Psoas muscle (tissue), 8 donors: Measurements from ENCODE around the gene RBMS3. TPM values are rescaled to one million over a fixed set of nuclear protein-coding genes. Genes with fewer than 3 reads are reported as not detected.

Source experiments
- ATAC-seq, 4 donors: fragments of 200-7000 bp; cut with Tn5 transposase; one replicate each; pipeline ENCODE4 v1.9.1; 2020; ENCODE audit warnings: moderate library complexity in 3 of 4, mild to moderate bottlenecking in 2 of 4
- DNase-seq, 2 donors: peaks; one replicate each; pipeline ENCODE4 v3.0.0-alpha.2; 2020
- H3K27ac ChIP-seq: fragments of 200-600 bp; one replicate; pipeline ENCODE4 v1.8.0; 2022
- H3K27me3 ChIP-seq, 3 donors: fragments of 200-600 bp in 1 of 3; one replicate each; pipeline versions ENCODE4 v1.6.1 to v1.8.0; 2013 to 2022; ENCODE audit warnings: low read length in 2 of 3, mild to moderate bottlenecking in 2 of 3, moderate library complexity in 1 of 3; ENCODE audit not compliant: insufficient read depth in 3 of 3
- H3K36me3 ChIP-seq, 2 donors: fragments of 200-600 bp in 1 of 2; one replicate each; pipeline versions ENCODE4 v1.6.1 to v1.8.0; 2013 to 2022; ENCODE audit warnings: low read depth in 1 of 2, mild to moderate bottlenecking in 1 of 2, moderate library complexity in 1 of 2; ENCODE audit not compliant: insufficient read depth in 1 of 2
- H3K4me1 ChIP-seq: fragments of 200-600 bp; one replicate; pipeline ENCODE4 v1.8.0; 2022
- H3K4me3 ChIP-seq: fragments of 200-600 bp; one replicate; pipeline ENCODE4 v1.8.0; 2022; ENCODE audit warnings: mild to moderate bottlenecking
- H3K9me3 ChIP-seq: fragments of 200-600 bp; one replicate; pipeline ENCODE4 v1.8.0; 2022
- CTCF ChIP-seq: fragments of 200-600 bp; IDR thresholded peaks from one replicate; pipeline ENCODE4 v1.8.0; 2022; ENCODE audit warnings: antibody characterized with exemption
- WGBS, 3 donors: extraction: QIAGEN DNeasy Blood & Tissue Kit; methylation state at CpG; one replicate each; pipeline versions ENCODE4 v1.1.6 to v1.1.7; 2013; 5-methylcytosine and 5-hydroxymethylcytosine counted together
- intact Hi-C, 2 donors: fragments of 100-400 bp; cut with DNase I; formaldehyde crosslinking; loops; one replicate each; pipeline versions ENCODE4 v1.11.0 to v1.14.2; 2022
- polyA plus RNA-seq, 3 donors: library from polyadenylated mRNA; stranded (reverse); fragments of 200-250 nt; gene quantifications; one replicate each; pipeline ENCODE4 v1.2.3, GENCODE V29; 2013
- total RNA-seq, 4 donors: library from RNA; stranded (reverse); fragmentation: NEBNext Ultra II Directional in 2 of 4; extraction: Animal tissue kit (Norgen Biotek cat#: 25700) in 2 of 4; gene quantifications; one replicate each; pipeline versions ENCODE4 v1.2.1 to v1.2.4, GENCODE V29; 2021 to 2023
- donor health status: healthy with polysubstance abuse.
- donor health status: DM: no; HTN: no; CAD: no; lungs with moderate emphysema.
- donor health status: Bipolar disorder and iron deficiency.
- donor health status: healthy.
- donor health status: DM: yes; HTN: yes; CAD: no.
- donor health status: DM: no; HTN: no; CAD: no.
- donor health status: DM: no; HTN: no; CAD: no.
- donor health status: DM: yes; HTN: yes; CAD: no.

The RBMS3 gene
- total and polyA plus RNA-seq, 7 donors = 3.8 to 34.5 (median 23.5) TPM

- no peaks in the 10 kb centered on the region for H3K36me3 ChIP-seq
- intact Hi-C loops = loop anchor here (1.0 to 10.0 kb wide), 2 partner anchors 114 to 475 kb away; no protein-coding TSS in a partner anchor
- peak overlapping the region; percentile 78 for H3K27ac ChIP-seq
- peak overlapping the region; percentile 45 for H3K4me3 ChIP-seq
- no peaks in the 10 kb centered on the region for H3K9me3 ChIP-seq
- 19 to 32% (median 20%) methylated on average over 7 of the region's 7 CpGs for WGBS, 3 donors
- ATAC-seq (peak; percentile 43 to 75 (median 68)), DNase-seq (no peak)
- H3K27me3 ChIP-seq = no peaks in the 10 kb centered on the region
- no peak for TF ChIP-seq CTCF
- peaks cover 41% of the 10 kb centered on the region for H3K4me1 ChIP-seq
These were observed 477.8 kb downstream of the RBMS3 start for GRCh38 chr3:29758434-29759322.

GRCh38 chr3:29759411-29760225 is 478.7 kb downstream of the RBMS3 start:
- peak; percentile 80 to 92 (median 90) for ATAC-seq
- no peaks in the 10 kb centered on the region for H3K27me3 ChIP-seq
- H3K4me3 ChIP-seq = peak overlapping the region; percentile 45
- intact Hi-C loops = loop anchor here (1.0 to 10.0 kb wide), 3 partner anchors 115 to 476 kb away; partner anchors contain the start of gene RBMS3 (in 1 of the 2)
- DNase-seq = peak in 1 of 2 donors; percentile 18
- peak overlapping the region; percentile 78 for H3K27ac ChIP-seq
- H3K36me3 ChIP-seq = no peaks in the 10 kb centered on the region
- WGBS, 3 donors = 28 to 46% (median 35%) methylated on average over 9 of the region's 9 CpGs
- no peaks in the 10 kb centered on the region for H3K9me3 ChIP-seq
- H3K4me1 ChIP-seq = peaks cover 49% of the 10 kb centered on the region
- no peak for TF ChIP-seq CTCF

- intact Hi-C loops = loop anchor here in 1 of 2 donors (10.0 kb wide), 1 partner anchor 475 kb away; the partner anchor contains the start of gene RBMS3
- Histone ChIP-seq H3K4me1 (peaks cover 49% of the 10 kb centered on the region), H3K27ac (peak overlapping the region; percentile 7), H3K9me3 (no peaks in the 10 kb centered on the region), H3K36me3 (no peaks in the 10 kb centered on the region), H3K27me3 (no peaks in the 10 kb centered on the region), H3K4me3 (no peak overlapping the region)
- no peak for DNase-seq
- no peak for TF ChIP-seq CTCF
- ATAC-seq = no peak
These were observed 479.4 kb downstream of the RBMS3 start for GRCh38 chr3:29760226-29760685.

GRCh38 chr3:29761517-29761916 is 480.6 kb downstream of the RBMS3 start:
- H3K9me3 ChIP-seq = no peaks in the 10 kb centered on the region
- no peaks in the 10 kb centered on the region for H3K36me3 ChIP-seq
- no peak overlapping the region for H3K4me3 ChIP-seq
- ATAC-seq = no peak
- 89 to 100% (median 94%) methylated on average over 2 of the region's 2 CpGs for WGBS, 3 donors
- intact Hi-C loops = loop anchor here in 1 of 2 donors (10.0 kb wide), 1 partner anchor 477 kb away; the partner anchor contains the start of gene RBMS3
- TF ChIP-seq CTCF = no peak
- no peaks in the 10 kb centered on the region for H3K27me3 ChIP-seq
- H3K27ac ChIP-seq = no peak overlapping the region
- H3K4me1 ChIP-seq = peaks cover 49% of the 10 kb centered on the region
- DNase-seq = no peak
